ENCODE data around the gene G3BP2. TPM values are rescaled to one million over a fixed set of nuclear protein-coding genes. Genes with fewer than 3 reads are reported as not detected.

G3BP2 gene
- total and polyA plus RNA-seq, 9 of the 15 experiments (the other 6 are each of a cell fraction or from before 2014, with no cell fraction given): 25.2 to 222 (median 130) TPM

- TF ChIP-seq MGA (IDR thresholded peaks at IDR 0.05) (peak; percentile 77), ZNF583 (CRISPR knock-in tag; IDR thresholded peaks at IDR 0.05) (no peak), UBTF (IDR thresholded peaks at IDR 0.05; ENCODE audit: borderline replicate concordance in 1 of 2, low read depth in 2 of 2, low read length in 2 of 2) (peak in 1 of 2 experiments; percentile 83; a peak in 2 of 4 replicates), ZNF449 (CRISPR knock-in tag; IDR thresholded peaks at IDR 0.05) (no peak), ATF1 (CRISPR knock-in tag; IDR thresholded peaks at IDR 0.05) (0 out of 2 replicates have a peak, but pooled peaks have one; percentile 60), ATF1 (tag; IDR thresholded peaks at IDR 0.05) (peak; percentile 97), SMC3 (conservative IDR thresholded peaks at IDR 0.05; ENCODE audit: insufficient read depth, low read depth, low read length) (no peak), ZNF76 (CRISPR knock-in tag; IDR thresholded peaks at IDR 0.05; ENCODE audit: borderline replicate concordance) (no peak), CBX8 (IDR thresholded peaks at IDR 0.05; ENCODE audit: borderline replicate concordance, extremely low read depth, low read depth, low read length, poor library complexity, severe bottlenecking) (no peak), MEF2A (IDR thresholded peaks at IDR 0.05; ENCODE audit: control insufficient read depth, low read depth, low read length) (no peak), POLR2A (conservative IDR thresholded peaks at IDR 0.05) (peak; percentile 94)
These were observed at the start of gene G3BP2 (continued) for GRCh38 chr4:75673027-75673958.

All from K562 (cell line).